ENCODE data around the gene PDZRN4.

PDZRN4 gene

DNA sequence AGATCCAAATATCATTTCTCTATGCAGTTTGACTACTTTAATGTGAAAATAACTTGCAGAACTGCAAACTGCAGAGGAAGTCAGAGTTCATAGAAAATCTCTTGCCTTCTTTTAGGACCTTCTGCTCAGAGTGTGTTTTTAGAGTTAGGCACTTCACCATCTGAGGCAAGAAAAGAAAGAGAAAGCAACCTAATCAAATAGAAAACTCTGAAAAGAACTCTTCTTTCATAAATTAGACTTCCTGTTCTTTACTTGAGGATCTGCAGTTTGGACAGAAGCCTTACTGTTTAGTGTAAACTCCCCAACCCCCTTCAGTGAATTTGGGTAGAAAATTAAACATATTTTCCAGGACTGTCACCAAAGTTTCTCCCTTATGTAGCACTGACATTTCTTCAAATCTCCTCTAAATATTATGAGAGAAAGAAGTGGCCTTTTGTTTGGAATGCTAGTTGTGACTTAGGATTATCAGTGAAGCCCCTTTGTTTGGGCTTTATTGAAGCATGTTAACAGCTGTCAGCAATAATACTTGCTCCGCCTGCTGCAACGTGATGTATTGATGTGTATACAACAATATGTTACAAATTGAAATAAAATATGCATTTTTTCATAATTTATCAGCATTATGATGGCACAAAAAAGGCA, 99.5 kb downstream of the PDZRN4 start:
- Histone ChIP-seq H3K4me3 (ENCODE audit: low read length) (no peak overlapping the region), H3K4me1 (ENCODE audit: low read length) (no peaks in the 10 kb centered on the region), H4K20me1 (ENCODE audit: insufficient read depth, low read length) (no peaks in the 10 kb centered on the region), H3K4me2 (ENCODE audit: low read length) (no peak overlapping the region), H3K27ac (ENCODE audit: low read length) (no peak overlapping the region), H2AFZ (ENCODE audit: low read depth, low read length) (no peak overlapping the region), H3K9ac (ENCODE audit: low read length) (no peak overlapping the region), H3K9me3 (ENCODE audit: insufficient read depth, low read length) (no peaks in the 10 kb centered on the region), H3K27me3 (ENCODE audit: low read depth, low read length) (no peaks in the 10 kb centered on the region), H3K79me2 (ENCODE audit: low read length) (no peaks in the 10 kb centered on the region), H3K36me3 (replicated peaks; ENCODE audit: low read depth, low read length) (no peaks in the 10 kb centered on the region)
- TF ChIP-seq, protein P1, sequence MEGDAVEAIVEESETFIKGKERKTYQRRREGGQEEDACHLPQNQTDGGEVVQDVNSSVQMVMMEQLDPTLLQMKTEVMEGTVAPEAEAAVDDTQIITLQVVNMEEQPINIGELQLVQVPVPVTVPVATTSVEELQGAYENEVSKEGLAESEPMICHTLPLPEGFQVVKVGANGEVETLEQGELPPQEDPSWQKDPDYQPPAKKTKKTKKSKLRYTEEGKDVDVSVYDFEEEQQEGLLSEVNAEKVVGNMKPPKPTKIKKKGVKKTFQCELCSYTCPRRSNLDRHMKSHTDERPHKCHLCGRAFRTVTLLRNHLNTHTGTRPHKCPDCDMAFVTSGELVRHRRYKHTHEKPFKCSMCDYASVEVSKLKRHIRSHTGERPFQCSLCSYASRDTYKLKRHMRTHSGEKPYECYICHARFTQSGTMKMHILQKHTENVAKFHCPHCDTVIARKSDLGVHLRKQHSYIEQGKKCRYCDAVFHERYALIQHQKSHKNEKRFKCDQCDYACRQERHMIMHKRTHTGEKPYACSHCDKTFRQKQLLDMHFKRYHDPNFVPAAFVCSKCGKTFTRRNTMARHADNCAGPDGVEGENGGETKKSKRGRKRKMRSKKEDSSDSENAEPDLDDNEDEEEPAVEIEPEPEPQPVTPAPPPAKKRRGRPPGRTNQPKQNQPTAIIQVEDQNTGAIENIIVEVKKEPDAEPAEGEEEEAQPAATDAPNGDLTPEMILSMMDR (IDR thresholded peaks at IDR 0.05; ENCODE audit: low read depth, low read length) = no peak
- no peak for TF ChIP-seq EZH2phosphoT487 (IDR thresholded peaks at IDR 0.05; ENCODE audit: low read depth)

DNA sequence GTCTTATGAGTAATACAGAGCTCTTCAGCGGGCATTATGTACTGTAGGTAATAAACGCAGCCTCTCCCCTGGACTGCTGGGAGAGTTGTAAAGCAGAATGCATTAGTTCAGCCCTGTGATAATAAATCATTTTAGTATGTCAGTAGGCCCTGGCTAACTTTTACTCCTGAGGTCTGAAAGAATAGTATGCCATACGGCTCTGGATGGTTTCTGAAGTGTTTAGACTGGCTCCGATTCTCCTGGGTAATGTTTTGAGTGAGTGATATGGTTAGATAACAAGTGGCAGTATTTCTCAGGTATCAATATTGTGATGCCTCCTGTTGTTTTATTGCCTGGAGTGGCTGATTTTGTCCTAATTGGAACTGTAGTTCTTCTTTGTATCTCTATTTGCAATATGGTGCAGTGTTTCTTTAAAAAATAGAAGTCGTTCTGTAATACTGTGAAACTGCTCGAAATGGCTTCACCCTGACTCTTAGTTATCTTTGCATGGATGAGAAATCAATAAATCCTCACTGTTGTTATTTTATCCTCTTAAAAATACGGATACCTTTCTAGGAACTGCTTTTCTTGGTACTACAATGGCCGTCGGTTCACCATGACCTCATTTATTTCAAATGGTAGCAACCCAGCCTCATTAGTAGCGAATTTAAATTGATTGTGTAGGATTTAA, 100.2 kb downstream of the PDZRN4 start:
- no peak for TF ChIP-seq EZH2phosphoT487 (IDR thresholded peaks at IDR 0.05; ENCODE audit: low read depth)
- TF ChIP-seq, protein P1 (IDR thresholded peaks at IDR 0.05; ENCODE audit: low read depth, low read length) = no peak
- no peak overlapping the region for H3K4me2 ChIP-seq (ENCODE audit: low read length)
- no peaks in the 10 kb centered on the region for H3K27me3 ChIP-seq (ENCODE audit: low read depth, low read length)
- H3K9me3 ChIP-seq (ENCODE audit: insufficient read depth, low read length) = no peaks in the 10 kb centered on the region
- H3K79me2 ChIP-seq (ENCODE audit: low read length) = no peaks in the 10 kb centered on the region
- H2AFZ ChIP-seq (ENCODE audit: low read depth, low read length) = no peak overlapping the region
- no peaks in the 10 kb centered on the region for H3K36me3 ChIP-seq (replicated peaks; ENCODE audit: low read depth, low read length)
- H3K9ac ChIP-seq (ENCODE audit: low read length) = no peak overlapping the region
- H4K20me1 ChIP-seq (ENCODE audit: insufficient read depth, low read length) = no peaks in the 10 kb centered on the region
- H3K4me1 ChIP-seq (ENCODE audit: low read length) = no peaks in the 10 kb centered on the region
- no peak overlapping the region for H3K4me3 ChIP-seq (ENCODE audit: low read length)
- no peak overlapping the region for H3K27ac ChIP-seq (ENCODE audit: low read length)

DNA sequence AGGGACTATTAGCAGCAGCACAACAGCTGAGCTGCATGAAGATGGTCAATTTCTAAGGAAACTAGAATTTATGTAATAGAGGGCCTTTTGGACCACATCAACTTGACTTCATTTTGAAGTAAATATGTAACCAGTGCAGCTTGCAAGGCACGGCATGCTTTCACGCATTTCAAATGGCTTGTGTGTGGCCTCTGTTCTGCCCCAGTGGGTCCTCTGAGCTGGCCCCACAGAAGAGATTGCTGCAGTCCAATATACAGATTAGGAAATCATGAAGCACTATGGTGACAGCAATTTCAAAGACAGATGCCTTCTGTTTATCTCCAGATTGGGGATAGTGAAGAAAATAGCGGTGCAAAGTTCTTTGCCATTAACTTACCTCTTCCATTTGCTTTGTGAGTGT, 101.4 kb downstream of the PDZRN4 start:
- Histone ChIP-seq H3K27ac (ENCODE audit: low read length) (no peak overlapping the region), H4K20me1 (ENCODE audit: insufficient read depth, low read length) (no peaks in the 10 kb centered on the region), H3K9me3 (ENCODE audit: insufficient read depth, low read length) (no peaks in the 10 kb centered on the region), H3K9ac (ENCODE audit: low read length) (no peak overlapping the region), H3K27me3 (ENCODE audit: low read depth, low read length) (no peaks in the 10 kb centered on the region), H3K4me1 (ENCODE audit: low read length) (no peaks in the 10 kb centered on the region), H3K79me2 (ENCODE audit: low read length) (no peaks in the 10 kb centered on the region), H2AFZ (ENCODE audit: low read depth, low read length) (no peak overlapping the region), H3K4me2 (ENCODE audit: low read length) (no peak overlapping the region), H3K4me3 (ENCODE audit: low read length) (no peak overlapping the region), H3K36me3 (replicated peaks; ENCODE audit: low read depth, low read length) (no peaks in the 10 kb centered on the region)
- no peak for TF ChIP-seq EZH2phosphoT487 (IDR thresholded peaks at IDR 0.05; ENCODE audit: low read depth)
- TF ChIP-seq, protein P1 (IDR thresholded peaks at IDR 0.05; ENCODE audit: low read depth, low read length) = no peak

DNA sequence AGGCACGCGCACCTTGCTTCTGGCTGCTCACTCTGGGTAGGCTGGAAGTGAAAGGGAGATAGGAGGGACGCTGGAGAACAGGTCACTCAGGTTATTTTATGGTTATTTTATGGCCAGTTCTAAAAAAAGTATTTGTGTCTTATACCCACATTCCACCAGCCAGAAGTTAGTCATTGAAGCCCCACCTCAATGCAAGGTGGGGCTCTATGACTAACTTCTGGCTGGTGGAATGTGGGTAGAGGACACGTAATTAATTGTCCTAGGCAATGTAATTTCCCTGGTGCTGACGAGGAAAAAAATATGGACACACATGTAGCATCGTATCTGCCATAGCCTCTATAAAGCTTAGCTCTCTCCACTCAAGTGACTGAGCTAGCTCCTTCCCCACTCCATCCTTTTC, 104.9 kb downstream of the PDZRN4 start:
- Histone ChIP-seq H3K9ac (ENCODE audit: low read length) (no peak overlapping the region), H3K27me3 (ENCODE audit: low read depth, low read length) (no peaks in the 10 kb centered on the region), H3K4me1 (ENCODE audit: low read length) (no peaks in the 10 kb centered on the region), H4K20me1 (ENCODE audit: insufficient read depth, low read length) (no peaks in the 10 kb centered on the region), H3K9me3 (ENCODE audit: insufficient read depth, low read length) (no peaks in the 10 kb centered on the region), H3K27ac (ENCODE audit: low read length) (no peak overlapping the region), H3K4me2 (ENCODE audit: low read length) (no peak overlapping the region), H3K4me3 (ENCODE audit: low read length) (no peak overlapping the region), H2AFZ (ENCODE audit: low read depth, low read length) (no peak overlapping the region), H3K36me3 (replicated peaks; ENCODE audit: low read depth, low read length) (no peaks in the 10 kb centered on the region), H3K79me2 (ENCODE audit: low read length) (no peaks in the 10 kb centered on the region)
- TF ChIP-seq, protein P1 (IDR thresholded peaks at IDR 0.05; ENCODE audit: low read depth, low read length) = no peak
- TF ChIP-seq EZH2phosphoT487 (IDR thresholded peaks at IDR 0.05; ENCODE audit: low read depth) = no peak

Data from OCI-LY3 (cell line).